ENCODE results near the gene UPP2.

UPP2 gene

DNA sequence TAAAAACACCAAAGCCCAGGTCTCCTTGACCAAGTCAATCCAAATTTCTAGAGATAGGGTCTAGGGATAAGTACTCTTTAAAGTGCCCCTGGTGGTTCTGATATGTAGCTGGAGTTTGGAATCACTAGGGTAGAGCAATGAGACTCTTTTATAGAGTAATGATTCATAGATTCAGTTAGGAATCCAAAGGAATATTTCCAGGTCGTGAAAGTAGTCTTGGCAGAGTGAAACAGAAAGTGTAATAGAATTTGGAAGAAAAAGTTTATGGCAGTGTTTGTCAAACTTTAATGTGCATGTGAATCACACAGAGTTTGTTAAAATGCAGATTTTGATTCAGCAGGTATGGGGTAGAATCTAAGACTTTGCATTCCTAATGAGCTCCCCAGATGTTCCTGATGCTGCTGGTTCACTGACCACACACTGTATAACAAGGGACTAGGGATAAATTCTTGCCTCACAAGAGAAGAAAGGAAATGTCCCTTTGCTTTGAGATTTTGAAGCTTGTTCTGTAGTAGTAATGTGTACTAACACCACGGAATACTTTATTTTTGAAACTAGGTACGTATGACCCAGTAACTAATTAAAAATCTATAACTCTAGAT is 1.8 kb downstream of the UPP2 start:
- DNase-seq (ENCODE audit: low read depth in 4 of 4, low spot score in 1 of 4) = no peak

DNA sequence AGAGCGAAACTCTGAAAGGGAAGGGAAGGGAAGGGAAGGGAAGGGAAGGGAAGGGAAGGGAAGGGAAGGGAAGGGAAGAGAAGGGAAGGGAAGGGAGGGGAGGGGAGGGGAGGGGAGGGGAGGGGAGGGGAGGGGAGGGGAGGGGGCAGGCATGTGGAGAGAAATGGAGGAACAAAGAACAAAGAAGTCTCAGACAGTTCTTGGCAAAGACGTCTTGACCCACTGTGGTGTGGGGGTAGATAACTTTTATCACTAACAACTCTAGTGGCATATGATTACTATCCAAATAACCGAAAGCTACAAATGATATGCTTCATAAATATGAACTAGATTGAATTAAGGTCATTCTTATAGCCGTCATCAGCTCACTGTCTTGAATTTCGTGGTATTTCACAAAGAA is 3.2 kb downstream of the UPP2 start:
- no peak for DNase-seq (ENCODE audit: low read depth in 4 of 4, low spot score in 1 of 4)

DNA sequence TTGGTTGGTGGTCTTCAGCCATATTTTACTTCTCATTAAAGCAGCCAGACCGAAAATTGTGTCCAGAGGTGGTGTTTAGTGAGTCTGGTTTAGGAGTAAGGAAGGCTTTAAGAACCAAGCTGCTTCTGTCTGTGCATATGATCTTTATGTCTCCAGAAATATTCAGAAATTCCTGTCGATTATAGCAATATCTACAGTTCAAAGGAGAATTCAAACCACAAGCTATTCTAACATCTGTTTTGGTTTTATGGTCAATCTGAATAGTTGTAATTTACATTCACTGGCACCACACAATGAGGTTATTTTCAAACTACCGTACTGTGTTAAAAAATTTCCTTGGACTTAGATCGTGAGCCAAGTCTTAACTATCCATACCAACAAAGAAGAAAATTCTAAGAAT is 11.3 kb downstream of the UPP2 start:
- no peak for DNase-seq (ENCODE audit: low read depth in 4 of 4, low spot score in 1 of 4)

DNA sequence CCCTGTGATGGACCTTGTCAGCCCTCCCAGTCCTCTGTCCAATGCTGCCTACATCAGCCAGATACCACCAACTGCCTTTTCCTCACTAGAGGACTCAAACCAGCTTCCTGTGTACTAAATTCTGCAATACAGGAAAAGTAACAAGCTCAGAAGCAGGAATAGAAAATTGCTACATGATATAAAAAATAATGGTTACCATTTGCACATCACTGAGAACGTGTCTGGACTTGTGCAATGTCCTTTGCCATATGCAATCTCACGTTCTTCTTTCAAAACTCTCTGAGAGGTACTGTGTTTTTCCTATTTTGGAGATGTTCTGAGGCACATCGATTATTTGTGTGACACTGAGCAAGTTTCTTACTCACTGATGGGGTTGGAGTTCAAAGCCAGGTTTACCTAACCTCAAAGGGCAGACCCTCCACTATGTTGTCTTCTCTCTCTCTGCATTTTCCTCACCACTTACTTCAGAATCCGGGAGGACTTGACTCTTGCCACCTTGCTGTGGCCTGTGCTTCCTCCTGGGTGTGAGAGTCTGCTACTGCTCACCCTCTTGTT is 12.1 kb downstream of the UPP2 start:
- no peak for DNase-seq (ENCODE audit: low read depth in 4 of 4, low spot score in 1 of 4)

DNA sequence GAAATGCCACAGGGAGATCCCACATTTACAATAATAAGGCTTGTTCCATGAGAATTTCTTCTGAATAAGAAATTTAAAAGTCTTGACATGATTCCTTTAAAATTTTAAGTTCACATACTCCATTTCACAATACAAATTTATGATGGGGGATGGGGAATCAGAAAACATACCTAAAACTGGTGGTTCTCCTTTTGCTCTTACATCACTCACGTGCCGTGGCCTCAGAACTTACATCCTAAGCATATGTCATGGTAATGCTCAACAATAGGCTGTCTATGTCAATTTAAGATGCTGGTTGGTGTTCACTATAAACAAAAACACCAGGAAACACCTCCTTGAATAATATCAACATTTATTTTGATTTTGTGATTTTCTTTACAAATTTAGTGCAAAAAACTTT is 12.8 kb downstream of the UPP2 start:
- DNase-seq (ENCODE audit: low read depth in 4 of 4, low spot score in 1 of 4) = no peak

DNA sequence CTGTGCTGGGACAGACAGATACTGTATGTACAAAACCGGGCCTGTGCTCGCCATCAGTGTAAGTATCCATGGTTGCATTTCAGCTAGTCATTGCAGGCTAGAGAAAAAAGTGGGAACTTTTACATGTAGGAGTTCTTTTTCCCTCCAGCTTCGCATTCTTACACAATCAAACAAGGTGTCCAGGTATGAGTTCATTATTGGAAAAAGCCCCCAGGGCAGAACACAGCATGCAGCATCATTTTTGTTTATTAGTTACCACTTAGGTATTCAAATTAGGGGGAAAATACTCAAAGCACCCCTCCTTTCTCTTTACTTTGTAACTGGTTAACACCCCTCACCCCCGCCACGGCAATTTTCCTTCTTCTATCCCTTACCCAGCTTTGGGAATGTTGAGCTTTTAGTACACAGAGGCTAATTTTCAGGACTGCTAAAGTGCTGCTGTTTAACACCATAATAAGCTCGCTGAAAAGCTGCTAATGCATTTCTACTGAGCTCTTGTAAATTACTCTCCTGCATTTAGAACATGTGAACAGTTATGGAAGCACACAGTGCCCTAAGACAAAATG is 13.6 kb downstream of the UPP2 start:
- DNase-seq (ENCODE audit: low read depth in 4 of 4, low spot score in 1 of 4) = no peak

DNA sequence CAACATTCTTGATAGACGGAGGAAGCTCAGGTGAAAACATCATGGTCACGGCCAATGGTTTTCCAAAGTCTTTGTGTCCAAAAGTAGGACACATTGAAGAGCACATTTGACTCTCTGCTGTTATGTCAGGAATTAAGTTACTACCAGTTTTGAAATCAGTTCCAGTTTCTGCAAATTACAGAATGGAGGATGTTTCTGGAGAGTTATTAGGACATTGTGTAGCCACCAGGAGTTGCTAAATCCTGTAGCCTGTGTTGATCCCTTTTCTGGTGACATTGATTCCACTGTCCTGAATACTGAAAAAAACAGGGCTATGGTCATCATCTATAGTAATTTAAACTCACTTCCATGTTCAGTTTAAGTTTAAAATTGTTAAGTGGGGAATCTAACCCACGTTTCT is 15.3 kb downstream of the UPP2 start:
- DNase-seq (ENCODE audit: low read depth in 4 of 4, low spot score in 1 of 4) = no peak

DNA sequence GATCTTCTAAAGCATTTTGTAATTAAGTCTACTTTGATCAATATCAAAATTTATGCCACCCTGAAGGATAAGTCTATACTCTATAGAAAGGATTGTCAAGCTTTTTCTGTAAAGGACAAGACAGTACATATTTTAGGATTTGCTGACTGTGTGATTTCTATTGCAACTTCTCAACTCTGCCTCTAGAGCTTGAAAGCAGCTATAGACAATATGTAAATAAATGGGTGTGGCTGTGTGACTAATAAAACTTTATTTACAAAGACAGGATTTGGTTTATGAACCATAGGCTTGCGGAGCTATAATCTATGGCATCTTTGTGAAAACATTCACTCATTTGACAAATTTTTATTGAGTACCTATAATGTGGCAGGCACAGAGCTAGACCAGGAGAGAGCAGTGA is 18.4 kb downstream of the UPP2 start:
- no peak for DNase-seq (ENCODE audit: low read depth in 4 of 4, low spot score in 1 of 4)

DNA sequence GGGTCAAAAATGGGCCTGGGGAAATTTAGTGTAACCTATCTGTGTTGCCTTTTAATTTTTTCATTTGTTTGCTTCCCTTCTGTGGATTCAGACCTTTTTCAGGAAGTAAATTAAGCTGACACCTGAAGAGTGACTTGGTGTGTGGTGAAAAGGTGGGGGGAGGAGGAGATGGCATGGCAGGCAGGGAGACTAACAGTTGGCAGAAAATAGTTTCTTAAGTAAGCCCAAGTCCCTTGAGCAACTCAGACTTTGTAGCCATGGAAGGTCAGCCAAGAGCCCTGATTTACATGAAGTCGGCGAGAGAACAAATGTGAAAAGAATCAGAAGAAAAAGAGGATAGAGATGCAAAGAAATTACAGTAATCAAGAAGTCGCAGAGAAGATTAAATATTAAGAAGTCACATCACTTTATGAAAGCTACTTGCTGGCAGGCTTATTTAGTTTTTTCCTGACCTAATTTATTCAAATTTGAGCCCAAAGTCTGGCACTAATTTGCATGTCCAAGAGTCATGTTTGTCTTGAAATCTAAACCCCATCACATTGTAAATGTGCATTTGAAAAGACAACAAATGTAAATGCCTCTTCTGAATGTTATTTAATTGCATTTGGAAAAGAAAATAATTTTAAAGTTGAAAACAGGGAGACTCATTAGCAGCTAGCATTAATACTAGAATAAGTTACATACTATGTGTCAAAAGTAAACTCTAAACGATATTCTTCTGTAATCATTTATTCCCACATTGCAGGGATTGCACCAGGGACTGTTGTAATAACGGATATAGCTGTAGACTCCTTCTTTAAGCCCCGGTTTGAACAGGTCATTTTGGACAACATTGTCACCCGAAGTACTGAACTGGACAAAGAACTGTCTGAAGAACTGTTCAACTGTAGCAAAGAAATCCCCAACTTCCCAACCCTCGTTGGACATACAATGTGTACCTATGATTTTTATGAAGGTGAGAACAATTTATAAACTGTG is 19.3 kb downstream of the UPP2 start:
- DNase-seq (ENCODE audit: low read depth in 4 of 4, low spot score in 1 of 4) = no peak

DNA sequence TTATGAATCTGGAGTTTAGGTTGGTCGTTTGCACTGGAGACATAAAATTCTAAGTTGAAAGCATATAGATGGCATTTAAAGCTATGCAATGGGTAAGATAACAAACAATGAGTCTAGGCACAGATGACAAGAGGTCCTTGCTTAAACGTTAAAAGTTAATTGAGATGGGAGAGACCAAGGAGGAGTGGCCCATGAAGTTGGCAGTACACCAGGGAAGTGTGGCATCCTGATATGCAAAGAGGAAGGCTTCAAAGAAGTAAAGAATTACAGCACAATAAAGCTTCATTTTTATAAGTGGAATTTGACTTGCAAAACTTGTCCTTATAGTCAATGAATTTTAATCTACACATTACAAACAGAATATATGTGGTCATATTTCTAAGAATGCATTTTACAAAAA is 23.2 kb downstream of the UPP2 start:
- no peak for DNase-seq (ENCODE audit: low read depth in 4 of 4, low spot score in 1 of 4)

DNA sequence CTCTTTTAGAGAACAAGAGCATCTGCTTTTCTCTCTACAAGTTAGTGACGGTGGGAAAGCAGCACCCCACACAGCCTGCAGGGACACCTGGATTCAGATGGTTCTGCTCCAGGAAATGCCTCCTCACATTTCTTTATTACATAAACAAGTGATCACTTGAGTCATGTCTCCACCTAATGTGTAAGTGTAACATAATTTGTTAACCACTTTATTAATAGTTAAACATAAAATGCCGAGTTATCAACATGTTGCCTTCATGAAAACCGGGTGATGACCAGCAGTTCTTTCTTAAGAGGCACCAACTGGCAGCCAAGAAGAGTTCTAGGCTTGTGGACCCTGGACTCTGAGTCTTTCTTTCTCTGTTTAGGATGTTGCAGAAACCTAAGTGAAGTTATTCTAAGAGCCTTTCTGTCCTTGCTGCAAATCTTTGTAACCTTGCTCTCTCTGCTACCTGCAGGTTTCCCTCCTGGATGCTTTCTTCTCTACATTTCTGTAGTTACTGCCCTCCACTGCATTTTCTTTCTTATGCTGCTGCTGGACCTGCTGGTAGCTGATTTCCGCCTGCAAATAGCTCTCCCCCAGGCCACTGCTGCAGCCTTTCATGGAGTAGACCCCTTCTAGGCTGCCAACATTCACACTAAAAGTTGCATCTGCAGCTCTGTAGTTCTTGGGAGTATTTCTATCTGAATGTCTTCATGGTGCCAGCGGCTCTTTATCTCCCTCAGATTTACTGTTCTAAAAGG is 24.3 kb downstream of the UPP2 start:
- DNase-seq (ENCODE audit: low read depth in 4 of 4, low spot score in 1 of 4) = no peak

DNA sequence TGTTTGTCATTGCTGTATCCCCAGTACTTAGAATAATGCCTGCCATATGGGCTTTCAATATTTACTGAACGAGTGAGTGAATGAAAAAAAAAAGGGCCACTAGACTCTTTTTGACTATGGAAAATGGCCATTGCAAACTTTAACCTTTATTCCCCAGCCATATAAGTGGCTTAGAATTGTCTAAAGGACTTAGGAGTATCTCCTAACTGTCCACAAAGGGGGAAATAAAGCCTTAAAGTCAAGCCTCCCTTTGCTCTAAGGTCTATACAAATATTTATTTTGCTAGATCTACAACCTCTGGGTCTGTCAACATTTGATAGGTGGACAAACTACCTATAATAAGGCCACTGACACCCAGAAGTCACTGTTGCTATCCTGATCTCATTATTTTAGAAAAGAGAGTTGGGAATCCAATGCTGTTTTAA is 25.7 kb downstream of the UPP2 start:
- no peak for DNase-seq (ENCODE audit: low read depth in 4 of 4, low spot score in 1 of 4)

DNA sequence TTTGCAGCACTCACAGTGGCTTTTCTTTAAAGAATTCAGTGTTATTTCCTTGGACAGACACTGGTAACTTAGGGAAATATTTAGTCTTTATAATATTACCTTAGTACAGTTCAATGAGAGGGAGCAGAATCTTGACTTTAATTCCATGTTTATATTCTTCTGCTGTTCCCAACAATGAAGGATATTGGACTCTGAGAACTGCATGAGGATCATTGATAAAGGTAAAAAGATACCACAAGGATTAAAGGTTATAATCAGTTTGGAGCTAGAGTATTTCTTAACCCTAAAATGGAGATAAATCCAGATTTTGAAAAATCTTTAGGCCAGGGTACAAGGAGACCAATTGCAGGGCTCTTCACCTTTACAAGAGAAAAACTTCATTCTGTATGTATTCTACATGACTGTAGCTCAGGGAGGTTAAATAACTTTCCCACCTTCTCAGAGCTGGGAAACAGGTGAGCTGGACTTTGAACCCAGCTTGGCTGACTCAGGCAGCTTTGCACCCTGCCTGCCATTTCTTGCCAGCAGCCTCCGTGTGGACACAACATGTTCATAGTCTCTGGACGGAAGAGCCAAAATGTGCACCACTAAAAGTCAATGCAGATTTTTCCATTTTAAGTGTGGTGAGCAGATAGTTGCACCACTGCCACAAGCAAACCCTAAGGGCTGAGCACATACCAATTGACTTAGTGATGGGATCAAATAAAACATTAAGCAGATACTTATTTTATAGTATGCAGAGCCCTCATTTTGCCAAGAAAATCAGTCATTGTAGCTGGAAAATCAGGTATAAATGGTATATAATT is 26.7 kb downstream of the UPP2 start:
- no peak for DNase-seq (ENCODE audit: low read depth in 4 of 4, low spot score in 1 of 4)

DNA sequence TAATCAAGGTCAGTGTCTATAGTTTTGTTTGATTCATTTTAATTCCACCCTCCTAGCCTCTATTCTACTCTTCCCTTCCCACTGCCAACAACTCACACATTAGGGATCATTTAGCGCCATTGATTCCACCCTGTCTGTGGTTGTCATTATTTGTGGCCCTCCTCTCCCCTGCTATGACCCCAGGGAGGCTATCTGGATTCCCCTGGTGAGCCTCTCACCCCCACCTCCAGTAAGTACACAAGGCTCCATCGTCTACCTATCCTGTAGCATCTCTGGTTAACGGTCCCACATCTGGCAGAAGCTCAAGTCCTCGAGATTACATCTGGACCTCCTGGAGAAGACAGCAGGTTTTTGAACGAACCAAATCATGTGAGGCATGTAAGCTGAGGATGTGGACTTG is 27.4 kb downstream of the UPP2 start:
- DNase-seq (ENCODE audit: low read depth in 4 of 4, low spot score in 1 of 4) = no peak

DNA sequence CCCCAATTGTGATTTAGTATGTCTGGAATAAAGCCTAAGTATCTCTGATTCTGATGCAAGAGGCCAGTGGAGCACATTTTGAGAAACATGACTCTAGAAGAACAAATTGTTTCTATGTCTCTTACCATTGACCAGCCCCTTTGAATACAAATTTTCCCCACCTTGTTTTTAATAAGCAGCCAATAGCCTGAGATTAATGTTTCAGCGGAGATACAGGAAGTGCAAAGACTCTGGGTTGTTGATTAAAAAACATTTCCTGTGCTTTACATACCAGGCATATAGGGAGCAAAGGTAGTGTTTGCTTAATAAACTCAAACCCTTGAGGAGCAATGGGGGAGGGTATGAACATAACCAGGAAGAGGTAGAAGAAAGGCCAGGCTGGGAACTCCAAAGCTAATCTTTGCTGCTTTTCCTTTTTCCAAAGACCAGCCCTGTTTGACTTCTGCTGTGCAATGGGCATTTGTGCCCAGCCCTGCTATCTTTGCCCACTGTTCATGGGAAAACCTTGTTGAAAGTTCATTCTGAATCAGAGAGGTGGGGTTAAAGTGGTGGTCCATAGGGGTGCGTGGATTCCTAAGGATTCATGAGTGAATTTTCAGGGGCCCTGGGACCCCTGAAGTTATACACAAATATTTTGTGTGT is 29.3 kb downstream of the UPP2 start:
- DNase-seq (ENCODE audit: low read depth in 4 of 4, low spot score in 1 of 4) = no peak

DNA sequence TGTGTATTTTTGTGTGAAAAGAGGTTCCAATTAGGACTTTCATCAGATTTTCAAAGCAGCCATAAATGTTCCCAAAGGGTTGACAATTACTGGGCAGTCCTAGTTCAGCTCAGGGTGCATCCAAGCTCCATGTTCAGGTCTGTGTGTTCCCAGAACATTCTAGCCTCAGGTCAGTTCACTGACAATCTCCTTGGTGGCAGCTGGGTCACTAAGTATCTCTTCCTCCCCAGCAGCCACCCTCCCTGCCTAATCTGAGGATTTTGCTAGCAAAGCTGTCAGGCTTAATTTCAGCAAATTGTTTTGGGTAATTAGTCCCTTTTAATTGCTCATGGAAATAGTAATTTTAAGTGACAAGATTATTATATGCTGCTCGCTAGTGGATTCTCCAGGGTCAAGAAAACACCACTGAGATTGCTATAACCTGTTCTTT is 29.8 kb downstream of the UPP2 start:
- DNase-seq (ENCODE audit: low read depth in 4 of 4, low spot score in 1 of 4) = no peak

DNA sequence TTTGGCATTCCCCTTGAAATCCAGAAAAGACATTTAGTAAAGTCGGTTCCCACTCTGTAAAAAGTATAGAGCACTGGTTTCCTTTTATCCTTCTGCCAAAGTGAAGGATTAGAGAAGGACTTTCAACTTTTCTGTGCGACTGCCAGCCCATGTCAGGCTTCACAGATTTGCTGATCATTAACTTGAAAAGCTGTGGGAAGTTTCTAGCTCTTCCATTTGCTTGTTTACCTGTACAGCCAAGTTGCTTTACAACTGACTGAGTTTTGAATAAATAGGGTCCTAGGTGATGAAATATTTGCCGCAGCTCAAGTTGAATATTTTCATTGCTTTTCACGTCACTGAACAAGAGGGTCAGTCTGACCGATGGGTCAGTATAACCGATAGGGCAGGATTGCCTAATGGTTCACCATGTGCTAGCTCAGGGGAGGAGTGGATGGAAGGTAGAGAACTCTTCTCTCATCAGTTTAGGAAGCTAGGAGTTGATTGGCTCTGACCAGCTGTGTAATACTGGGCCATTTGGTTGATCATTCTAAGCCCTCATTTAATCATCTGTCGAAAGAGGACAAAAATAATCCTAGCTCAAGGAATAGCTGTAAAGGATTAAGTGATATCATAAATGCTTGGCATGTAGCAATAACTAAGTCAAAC is 30.4 kb downstream of the UPP2 start:
- DNase-seq (ENCODE audit: low read depth in 4 of 4, low spot score in 1 of 4) = no peak

DNA sequence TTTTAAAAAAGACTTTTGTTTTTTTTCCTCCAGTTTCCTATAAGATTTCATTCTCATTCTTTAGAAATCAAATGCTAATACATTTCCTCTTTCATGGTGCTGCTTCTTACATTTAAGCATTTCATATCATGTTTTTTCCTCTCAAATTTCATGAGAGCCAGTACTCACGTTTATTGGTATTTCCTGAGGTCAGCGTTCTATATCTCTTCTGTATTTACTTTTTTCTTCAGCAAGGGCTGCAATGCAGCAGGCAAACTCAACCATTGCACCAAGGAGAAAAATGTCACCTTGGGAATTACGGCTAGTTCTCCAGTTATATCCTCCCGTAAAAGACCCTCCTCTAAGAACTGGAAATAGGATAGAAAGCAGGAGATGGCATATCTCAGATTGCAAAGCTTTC is 32.4 kb downstream of the UPP2 start:
- no peak for DNase-seq (ENCODE audit: low read depth in 4 of 4, low spot score in 1 of 4)

DNA sequence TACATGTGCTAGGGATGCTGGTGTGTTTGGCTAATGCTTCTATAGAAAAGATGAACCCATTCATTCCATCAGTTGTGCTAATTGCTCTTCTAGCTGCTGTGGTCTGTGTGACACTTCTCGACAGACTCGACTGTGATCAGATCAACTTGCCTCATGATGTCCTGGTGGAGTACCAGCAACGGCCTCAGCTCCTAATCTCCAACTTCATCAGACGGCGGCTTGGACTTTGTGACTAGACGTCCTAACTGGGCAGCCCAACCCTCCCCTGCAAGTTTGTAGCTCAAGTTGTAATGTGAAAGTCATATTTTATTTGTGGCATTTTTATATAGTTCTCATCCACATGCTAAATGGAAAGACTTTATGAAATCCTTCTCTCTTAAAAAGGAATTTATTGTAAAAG is 33.0 kb downstream of the UPP2 start:
- DNase-seq (ENCODE audit: low read depth in 4 of 4, low spot score in 1 of 4) = no peak

DNA sequence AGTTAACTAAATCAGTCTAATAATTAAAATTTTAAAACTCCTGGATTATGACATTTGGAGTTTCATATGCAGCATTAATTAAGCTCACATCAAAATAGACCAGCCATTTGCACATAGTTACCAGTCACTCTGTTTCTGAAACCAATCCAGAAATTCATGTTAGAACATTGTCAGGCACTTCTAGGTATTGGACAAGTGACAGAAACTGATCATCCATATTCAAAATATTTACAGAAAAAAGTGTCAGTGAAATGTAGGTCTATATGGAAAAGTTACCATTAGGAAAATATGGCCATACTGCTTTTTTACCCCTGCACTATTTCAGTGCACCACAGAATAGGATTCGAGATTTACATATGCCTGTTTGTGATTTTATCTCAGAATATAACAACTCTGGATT is 33.4 kb downstream of the UPP2 start:
- DNase-seq (ENCODE audit: low read depth in 4 of 4, low spot score in 1 of 4) = no peak
